NCI-H2107 treated with DMSO at 0.1 percent for 48 hours (cell line): ENCODE measurements around the gene RELL2.

Experiments
- DNase-seq: peaks from one replicate; lab custom pipeline; 2025; ENCODE audit not compliant: unreplicated experiment; lab: John Stamatoyannopoulos, UW

Gene RELL2

GRCh38 chr5:141618804-141619554, 17.8 kb upstream of the RELL2 start, which contains the start of gene DIAPH1:
Gene DIAPH1, minus strand, starts transcription at chr5:141619000. Its CDS starts 86 bp downstream, at chr5:141618914.
- peak; percentile 52 for DNase-seq

GRCh38 chr5:141623186-141623585, 13.6 kb upstream of the RELL2 start:
- DNase-seq = no peak

- no peak for DNase-seq
Observed at GRCh38 chr5:141623611-141624010, 13.2 kb upstream of the RELL2 start.

DNA sequence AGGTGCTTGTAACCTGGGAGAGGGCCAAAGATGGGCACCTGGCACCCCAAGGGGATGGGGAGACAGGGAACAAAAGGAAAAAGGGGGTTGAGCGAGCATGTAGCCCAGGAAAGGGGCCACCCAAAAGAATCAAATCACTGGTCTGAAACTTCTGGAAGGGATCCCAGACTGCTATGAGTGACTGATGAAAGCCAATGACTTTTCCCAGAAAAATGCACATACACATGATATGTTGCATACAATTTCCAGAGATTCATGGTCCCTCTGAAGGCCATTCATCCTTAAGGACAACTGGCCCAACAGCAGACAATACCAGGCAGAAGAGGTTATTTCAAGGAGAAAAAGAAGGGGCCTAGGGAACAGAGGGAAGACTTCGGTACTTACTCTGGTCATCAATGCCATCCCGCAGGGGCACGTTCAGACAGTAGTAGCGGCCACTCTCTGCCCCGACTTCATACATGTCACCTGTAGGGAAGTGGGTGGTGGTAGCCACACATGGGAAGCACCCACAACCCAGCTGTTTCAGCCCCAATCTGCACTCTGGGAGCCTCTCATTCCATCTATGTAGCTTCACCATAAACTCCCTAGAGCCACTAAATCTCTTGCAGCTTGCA, 8.5 kb upstream of the RELL2 start:
- no peak for DNase-seq

- no peak for DNase-seq
Observed at GRCh38 chr5:141630570-141631140, 6.1 kb upstream of the RELL2 start.

GRCh38 chr5:141632650-141633049, 4.1 kb upstream of the RELL2 start:
- DNase-seq = no peak

GRCh38 chr5:141633871-141634561, 2.8 kb upstream of the RELL2 start:
- DNase-seq = no peak

GRCh38 chr5:141634720-141635119, 2.1 kb upstream of the RELL2 start:
- DNase-seq = no peak

DNA sequence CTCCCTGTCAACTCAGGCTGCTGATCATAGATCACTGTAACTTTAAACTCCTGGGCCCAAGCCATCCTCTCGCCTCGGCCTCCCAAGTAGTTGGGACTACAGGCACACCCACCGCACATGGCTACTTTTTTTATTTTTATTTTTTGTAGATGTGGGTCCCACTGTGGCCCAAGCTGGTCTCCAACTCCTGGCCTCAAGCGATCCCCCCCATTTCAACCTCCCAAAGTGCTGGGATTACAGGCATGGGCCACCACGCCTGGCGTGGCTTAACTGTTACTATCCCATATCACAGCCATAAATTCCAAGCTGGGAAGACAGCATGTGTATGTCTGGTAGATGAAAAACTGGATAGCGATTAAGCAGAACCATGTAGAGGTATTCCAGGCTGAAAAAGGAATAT, 1.2 kb upstream of the RELL2 start:
- DNase-seq = no peak

DNA sequence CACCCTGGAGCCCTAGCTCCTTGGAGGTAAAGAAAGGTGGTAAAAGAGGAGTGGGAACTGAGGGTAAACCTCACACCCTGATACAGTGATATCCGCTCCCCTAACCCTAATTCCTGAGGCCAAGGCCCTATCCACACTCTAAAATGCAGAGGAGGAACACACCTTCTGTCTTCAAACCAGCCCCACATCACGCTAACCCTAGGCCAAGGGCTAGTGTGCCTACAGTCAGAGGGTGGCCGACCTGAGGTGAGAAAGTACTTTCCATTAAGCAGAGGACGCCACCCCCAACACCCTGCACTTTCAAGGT, 738 bp upstream of the RELL2 start:
- no peak for DNase-seq

- DNase-seq = no peak
Observed at GRCh38 chr5:141637123-141637766, 448 bp downstream of the RELL2 start.

DNA sequence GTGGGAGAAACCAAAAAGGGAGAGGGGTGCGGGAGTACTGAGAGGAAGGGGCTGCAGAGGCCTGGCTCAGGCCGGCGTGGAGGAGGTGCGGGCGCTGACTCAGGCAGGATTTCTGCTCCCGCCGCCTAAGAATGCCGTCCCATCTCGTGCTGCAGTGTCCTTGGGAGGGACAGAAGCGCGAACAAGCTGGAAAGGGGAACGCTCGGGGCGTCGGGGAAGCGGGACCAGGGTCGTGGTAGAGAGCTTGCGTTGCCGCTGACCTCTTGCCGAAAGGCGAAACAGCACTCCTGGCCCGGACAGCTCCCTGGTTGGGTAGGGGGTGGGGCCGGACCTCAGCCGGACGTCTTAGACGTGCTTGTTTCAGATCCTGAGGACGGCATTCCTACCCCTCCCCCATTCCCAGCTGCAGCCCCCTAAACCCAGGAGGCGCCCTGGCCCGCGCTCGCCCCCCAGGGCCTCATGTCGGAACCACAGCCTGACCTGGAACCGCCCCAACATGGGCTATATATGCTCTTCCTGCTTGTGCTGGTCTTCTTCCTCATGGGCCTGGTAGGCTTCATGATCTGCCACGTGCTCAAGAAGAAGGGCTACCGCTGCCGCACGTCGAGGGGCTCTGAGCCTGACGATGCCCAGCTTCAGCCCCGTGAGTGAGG, 1.1 kb downstream of the RELL2 start:
- DNase-seq = no peak

- DNase-seq = no peak
Observed at GRCh38 chr5:141638771-141639170, 2.0 kb downstream of the RELL2 start.

- DNase-seq = no peak
Observed at GRCh38 chr5:141639357-141640050, 2.7 kb downstream of the RELL2 start.

- no peak for DNase-seq
Observed at GRCh38 chr5:141640051-141640415, 3.2 kb downstream of the RELL2 start.

DNA sequence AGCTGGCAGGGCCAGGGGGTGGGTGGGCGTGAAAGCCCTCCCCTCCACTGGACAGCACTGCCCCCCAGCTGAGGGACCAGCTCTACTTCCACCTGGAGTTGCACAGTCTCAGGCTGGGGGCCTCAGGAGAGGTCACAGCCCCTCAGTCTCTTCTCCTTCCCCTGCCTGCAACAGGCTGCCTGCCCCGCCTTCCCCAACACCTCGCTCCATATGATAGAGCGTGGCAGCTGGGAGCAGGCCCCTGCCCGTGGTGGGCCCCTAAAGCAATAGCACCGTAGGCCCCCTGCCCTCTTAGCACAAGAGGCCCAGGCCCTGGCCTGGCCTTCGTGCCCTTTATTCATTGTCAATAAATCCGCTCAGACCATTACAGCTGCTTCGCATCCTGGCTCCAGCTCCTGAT, 3.9 kb downstream of the RELL2 start:
- no peak for DNase-seq

- no peak for DNase-seq
Observed at GRCh38 chr5:141641634-141642267, 5.0 kb downstream of the RELL2 start.

GRCh38 chr5:141646026-141646425, 9.2 kb downstream of the RELL2 start:
- DNase-seq = no peak

DNA sequence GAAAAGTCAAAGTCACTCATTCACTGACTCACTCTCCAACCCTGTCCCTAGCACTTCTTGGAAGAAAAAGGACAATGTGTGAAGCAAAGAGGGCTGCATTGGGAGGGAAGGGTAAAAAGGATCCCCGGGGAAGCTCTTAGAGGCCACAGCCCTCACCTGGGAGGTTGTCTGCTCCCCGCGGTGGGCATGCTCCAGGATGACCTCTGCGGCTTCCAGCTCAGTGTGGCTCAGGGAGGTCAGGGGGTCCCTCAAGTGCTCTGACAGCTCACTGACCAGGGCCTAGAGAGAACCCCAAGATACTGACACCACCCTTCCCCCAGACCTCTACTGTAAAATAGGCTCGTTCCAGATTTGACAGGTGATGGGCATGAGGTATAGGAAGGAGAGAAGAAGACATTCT, 10.4 kb downstream of the RELL2 start:
- no peak for DNase-seq

GRCh38 chr5:141647851-141648250, 11.1 kb downstream of the RELL2 start:
- DNase-seq = no peak
